Limb (tissue), 2 donors: ENCODE measurements around the gene FBXO48.

Experiments
- DNase-seq, 2 donors: peaks; one replicate each; pipeline ENCODE4 v3.0.0-alpha.2; 2016; ENCODE audit errors: extremely low spot score in 2 of 2

The FBXO48 gene

DNA sequence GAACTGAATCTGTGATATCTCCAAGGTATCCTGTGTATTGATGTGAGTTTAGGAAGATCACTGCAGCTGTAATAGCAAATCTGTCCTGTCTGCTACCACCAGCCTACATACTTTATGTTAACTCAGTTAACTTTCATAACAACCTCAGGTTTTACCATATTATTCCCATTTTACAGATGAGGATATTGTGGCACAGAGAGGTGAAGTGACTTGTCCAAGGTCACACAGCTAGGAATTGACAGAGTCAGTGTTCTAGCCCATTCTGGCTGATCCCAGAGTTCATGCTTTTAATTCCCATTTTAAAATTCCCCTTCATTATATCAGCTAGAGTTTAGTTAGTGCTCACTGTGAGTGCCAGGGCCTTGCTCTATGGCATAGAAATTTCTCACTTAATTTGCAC, 52.6 kb downstream of the FBXO48 start:
- no peak for DNase-seq

DNA sequence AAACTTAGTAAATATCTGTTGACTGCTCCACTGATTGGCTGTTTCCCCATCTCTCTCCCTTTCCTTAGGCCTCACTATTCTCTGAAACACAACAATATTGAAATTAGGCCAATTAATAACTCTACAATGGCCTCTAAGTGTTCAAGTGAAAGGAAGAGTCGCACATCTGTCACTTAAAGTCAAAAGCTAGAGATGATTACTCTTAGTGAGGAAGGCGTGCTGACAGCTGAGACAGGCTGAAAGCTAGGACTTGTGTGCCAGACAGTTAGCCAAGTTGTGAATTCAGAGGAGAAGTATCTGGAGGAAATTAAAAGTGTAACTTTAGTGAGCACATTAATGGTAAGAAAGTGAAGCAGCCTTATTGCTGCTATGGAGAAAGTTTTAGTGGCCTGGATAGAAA, 53.6 kb downstream of the FBXO48 start:
- DNase-seq = no peak

DNA sequence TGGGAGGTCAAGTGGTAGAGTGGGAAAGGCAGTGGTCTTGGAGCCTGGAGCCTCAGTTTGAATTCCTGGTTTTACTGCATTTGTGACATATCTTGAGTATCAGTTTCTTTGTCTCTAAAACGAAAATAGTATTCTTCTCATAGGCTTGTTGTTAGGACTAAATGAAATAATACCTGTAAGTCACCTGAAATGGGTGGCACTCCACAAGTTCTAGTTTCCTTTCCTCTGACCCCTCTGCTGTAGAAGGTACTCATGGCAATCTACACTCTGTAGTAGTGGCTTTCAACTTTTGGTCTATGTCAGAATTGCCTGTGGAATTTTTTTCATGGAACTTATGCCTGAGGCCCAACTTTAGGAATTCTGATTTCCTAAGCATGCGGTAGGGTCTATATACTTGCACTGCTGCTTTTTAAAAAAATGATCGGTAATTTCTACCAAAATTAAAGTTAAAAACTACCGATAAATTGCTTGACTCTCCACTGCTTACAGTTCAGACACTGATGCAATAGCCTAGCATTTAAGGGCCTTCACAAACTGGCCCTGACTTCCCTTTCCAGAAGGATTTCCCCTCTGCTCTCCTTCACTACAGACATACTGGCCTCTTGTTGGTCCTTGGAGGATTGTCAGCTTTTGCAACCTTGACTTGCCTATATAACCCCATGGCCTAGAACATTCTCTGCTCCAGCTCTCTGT, 54.8 kb downstream of the FBXO48 start:
- no peak for DNase-seq

DNA sequence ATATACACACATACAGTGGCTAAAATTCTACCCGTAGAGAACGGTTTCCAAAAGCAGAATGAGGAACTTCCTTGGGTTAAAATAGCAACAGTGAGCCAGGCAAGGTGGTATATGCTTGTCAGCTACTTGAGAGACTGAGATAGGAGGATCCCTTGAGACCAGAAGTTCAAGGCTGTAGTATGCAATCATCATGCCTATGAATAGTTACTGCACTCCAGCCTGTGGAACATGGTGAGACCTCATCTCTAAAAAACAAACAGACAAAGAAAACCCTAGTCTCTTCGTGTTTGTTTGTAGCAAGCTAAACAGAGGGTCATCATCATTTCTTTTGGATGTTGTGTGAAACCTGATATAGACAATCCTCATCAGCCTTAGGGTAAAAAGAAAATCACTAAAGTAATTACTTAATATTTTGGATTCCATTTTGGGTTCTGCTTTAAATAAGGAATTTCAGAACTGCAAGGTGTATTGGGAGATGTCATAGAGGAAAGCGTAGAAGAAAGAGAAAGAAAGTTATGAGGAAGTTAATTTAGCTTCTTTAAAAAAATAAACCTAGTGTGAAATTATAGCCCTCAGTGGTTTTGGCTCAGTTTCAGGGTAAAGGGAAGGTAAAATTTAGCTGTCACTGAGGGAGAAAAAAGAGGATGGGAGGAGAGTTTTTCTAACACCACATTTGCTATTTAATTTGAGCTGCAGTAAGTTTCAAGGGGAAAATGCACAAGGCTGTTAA, 55.5 kb downstream of the FBXO48 start:
- no peak for DNase-seq
